ENCODE measurements around the gene TMEM123.
"Not testable (repeated sequence)": the region's sequence is repeated elsewhere in the genome, so short reads cannot be mapped to it uniquely, and the experiment has no call there.

Gene TMEM123

DNA sequence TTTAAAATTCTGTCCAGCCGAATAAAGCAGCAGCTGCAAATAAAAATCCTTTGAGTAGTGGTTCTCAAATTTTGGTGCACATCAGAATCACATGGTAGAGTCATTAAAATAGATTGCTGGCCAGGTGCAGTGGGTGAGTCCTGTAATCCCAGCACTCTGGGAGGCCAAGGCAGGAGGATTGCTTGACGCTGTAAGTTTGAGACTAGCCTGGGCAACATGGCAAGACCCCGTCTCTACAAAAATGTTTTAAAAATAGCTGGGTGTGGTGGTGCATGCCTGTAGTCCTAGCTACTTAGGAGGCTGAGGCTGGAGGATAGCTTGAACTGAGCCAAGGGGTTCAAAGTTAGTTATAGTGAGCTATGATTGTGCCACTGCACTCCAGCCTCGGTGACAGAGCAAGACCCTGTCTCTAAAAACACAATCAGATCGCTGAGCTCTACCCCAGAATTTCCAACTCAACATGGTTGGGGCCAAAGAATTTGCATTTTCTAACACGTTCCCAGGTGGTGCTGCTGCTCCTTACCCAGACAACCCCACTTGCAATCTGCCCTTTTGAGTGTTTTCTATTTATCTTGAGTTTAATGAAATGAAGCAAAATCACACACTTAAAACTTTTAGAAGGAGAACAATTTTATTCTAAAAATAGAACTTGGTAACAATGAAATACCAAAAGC, 56.7 kb downstream of the TMEM123 start:
- no peak for DNase-seq (ENCODE audit: low read depth)

DNA sequence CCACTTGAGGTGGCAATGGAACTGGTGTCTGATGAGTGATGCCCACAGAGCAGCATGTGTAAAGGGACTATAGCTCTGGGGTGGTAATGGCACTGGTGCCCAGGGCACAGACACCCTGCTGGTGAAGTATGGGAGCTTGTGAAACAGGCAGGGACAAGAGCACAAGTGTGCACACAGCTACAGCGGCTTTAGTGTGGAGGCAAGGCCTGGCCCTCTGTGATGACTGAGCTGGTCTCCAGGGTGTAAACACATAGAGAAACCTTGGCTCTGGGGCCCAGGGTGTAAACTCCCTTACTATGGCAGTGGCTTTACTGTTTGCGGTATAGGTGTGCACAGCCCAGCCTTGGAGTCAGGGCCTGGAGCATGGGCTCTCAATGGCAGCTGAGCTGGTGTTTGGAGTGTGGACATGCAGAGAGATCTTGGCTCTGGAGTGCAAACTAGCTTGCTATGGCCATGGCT, 59.3 kb downstream of the TMEM123 start:
- DNase-seq (ENCODE audit: low read depth) = no peak

DNA sequence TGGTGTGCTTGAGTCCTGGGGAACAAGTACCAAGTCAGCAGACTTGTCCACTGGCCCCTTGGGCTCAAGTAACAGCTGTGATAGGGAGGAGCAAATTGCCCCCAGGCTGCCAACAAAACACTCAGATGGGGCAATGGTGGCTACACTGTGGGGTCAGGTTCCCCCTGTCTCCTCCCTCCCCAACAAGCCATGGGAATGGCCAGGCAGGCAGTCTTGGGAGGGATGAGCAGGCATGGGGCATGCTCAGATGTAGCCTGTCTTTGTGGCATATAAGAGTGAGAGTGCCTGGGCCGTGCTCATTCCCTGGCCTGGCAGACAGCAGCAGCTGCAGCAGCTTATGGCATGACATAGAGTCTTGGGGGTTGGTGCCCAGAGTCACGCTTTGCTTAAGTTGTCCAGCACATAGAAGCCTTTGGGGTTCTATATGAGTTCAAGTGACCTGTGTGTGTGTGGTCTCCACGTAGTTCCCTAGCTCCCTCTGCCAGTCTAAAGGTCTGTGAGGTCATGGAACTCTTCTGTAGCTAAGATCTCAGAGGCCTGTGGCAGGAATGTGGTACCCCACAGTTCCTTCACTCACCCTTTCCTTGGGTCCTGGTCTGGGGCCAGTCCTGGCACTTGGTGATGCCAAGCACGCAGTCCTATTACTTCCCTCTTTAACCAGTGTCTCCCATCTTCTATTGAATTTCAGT, 60.9 kb downstream of the TMEM123 start:
- DNase-seq (ENCODE audit: low read depth) = no peak

DNA sequence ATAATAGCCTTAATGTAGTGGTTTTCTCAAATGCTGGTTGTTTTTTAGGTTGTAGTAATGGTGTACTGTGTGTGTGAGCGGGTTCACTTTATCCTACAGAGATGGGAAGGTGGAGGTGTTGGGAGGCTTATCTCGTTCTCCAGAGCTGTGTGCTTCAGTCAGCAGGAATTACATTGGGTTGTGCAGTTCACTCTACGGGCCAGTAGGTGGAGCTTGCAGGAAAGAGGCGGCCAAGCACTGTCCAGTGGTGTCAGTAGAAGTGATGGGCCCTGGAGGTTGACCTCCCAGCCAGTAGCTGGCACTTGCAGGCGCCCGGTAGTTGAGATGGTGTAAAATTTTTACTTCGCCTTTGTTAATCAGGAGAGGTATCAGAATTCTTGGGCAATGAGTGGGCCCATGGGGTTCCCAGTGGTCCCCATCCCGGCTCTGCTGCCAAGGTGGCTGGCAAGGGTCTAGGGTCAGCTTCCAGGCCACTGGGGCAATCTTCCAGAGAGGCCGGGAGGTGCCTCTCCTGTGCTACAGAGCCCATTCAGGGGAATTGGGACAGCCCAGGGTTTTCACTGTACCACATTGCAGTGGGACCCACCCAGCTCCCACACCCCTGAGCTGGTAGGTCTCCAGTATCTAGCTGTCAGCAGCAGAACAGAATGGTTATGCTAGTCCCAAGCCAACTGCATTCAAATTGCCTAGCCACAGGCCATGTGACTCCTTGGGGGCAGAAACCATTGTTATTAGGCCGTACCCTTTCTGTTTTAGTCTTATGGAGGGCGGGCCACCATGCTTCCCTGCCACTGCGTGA, 61.7 kb downstream of the TMEM123 start:
- peak; percentile 31 for DNase-seq (ENCODE audit: low read depth)

DNA sequence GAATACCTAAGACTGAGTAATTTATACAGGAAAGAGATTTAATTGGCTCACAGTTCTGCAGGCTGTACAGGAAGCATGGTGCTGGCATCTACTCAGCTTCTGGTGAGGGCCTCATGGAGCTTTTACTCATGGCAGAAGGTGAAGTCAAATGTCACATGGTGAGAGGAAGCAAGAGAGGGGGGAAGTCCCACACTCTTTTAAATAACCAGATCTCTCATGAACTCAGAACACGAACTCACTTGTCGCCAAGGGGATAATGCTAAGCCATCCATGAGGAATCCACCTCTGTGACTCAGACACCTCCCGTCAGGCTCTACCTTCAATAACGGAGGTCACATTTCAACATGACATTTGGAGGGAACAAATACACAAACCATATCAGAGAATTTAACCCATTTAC, 63.3 kb downstream of the TMEM123 start:
- no peak for DNase-seq (ENCODE audit: low read depth)

DNA sequence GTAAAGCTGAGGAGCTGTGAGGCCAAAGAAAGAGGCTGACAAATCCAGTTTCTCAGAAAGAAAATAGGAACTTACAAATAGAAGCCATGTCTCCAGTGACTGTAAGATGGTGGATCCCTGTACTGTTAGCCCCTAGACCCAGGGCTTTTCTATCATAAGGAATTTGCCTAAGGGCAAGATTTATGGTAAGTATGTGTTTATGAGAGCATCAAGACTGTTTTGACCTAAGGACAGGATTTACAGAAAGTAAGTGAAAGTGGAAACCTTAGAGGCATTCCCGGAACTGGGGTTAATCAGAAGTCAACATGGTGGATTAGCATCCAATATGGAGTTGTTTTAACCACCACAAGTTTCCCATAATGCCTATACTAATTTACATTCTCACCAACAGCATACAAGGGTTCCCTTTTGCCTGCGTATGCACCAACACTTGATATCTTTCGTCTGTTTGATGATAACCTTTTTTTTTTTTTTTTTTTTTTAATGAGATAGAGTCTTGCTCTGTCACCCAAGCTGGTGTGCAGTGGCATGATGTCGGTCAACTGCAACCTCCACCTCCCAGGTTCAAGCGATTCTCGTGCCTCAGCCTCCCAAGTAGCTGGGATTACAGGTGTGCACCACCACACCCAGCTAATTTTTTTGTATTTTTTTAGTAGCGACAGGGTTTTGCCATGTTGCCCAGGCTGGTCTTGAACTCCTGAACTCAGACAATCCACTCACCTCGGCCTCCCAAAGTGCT, 65.4 kb downstream of the TMEM123 start:
- DNase-seq (ENCODE audit: low read depth) = no peak

DNA sequence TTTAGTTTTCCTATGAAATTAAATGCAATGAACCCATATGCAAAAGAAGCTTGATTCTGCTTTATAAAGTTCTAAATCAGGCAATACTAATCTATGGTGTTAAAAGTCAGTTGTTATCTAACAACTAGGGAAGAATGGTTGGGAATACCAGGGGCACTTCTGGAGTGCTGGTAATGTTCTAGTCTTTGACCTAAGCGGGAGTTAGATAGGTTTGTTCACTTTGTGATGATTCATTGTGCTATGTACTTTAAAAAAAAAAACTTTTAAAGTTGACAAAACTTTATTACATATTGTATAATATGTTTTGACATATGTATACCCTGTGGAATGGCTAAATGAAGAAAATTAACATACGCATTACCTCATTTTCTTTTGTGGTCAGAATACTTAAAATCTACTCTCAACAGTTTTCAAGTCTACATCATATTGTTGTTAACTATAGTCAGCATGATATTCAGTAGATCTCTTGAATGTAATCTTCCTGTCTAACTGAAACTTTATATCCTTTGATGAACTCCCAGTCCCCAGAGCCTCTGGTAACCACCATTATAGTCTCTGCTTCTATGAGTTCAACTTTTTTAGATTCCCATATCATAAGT, 66.3 kb downstream of the TMEM123 start:
- DNase-seq (ENCODE audit: low read depth) = no peak

DNA sequence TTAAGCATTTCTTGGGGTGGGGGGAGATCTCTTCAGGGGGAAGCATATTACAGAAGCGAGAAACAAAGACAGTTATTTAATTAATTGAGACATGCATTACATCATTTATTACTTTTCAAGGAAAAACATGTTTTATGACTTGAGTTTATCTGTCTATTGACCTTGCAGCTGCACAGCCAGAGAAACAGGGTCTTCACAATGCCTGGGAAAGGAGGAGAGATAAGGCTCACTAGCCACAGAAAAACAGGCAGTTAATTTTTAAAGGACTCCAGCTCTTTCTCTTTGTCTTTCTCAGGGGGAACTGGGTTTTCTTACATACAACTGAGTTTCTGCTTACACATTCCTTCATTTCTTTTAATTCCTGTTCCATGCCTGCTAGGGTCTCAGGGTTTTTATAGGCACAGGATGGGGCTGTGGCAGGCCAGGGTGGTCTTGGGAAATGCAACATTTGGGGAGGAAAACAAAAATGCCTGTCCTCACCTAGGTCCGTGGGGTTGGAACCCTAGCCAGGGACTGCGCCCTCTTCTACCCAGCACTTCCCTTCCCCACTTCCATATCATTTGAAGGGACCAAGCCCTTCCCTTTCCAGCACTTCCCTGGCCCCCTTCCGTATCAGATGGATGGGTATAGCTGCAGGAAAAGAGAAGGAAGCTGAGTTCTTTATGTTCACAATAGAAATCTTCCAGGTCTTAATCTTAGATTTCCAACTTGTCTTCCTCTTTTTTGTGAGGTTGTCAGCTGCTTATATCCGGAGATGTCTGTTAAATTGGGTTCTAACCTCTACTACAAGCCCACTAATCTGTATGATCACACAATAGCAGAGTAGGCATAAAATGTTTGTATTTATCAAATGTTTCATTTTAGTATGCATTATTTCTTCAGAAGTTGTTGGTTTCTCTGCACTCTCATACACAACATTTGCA, 67.2 kb downstream of the TMEM123 start:
- no peak for DNase-seq (ENCODE audit: low read depth)

DNA sequence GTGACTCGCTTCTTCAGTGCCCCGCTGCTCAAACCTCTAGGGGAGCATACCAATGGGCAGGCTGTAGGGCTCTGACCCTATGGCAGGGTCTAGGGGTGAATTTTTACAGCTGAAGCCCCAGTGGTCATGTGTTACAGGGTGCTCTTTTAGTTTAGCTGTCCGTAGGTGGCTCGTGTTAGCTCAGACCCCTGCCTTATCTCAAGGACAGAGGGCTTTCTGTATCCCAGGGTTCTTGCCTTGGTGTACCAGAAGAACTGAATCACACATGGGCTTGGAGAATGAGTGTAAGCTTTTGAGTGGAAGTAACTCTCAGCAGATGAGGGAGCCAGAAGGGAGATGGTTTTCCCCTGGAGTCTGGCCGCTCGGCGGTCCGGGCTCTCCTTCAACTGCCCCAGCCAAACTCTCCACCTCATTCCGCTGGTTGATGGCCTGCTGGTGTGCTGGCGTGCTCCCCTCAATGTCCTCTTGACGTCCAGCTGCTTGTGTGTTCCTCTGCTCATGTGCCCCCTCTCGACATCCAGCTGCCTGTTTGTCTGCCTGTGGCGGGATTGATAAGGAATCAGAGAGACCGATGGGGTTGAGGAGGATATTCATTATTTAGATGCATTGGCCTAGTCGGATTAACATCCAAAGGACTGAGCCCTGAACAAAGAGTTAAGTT, 68.0 kb downstream of the TMEM123 start:
- peak; percentile 48 for DNase-seq (ENCODE audit: low read depth)

DNA sequence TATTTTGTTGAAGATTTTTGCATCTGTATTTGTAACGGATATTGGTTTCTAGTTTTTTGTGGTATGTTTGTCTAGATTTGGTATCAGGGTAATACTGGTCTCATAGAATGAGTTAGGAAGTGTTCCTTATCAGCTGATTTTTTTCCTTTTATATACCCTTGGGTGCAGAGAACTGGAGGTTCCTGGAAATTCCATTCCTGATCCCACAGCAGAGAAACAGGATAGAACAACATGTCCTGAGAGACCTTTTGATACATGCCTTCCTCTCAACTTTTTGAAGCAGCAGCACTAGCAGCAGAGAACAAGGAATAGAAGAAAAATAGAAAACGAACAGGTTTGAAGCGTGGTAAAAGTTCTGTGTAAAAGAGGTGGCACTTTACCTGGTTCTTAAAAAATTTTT, 68.7 kb downstream of the TMEM123 start:
- DNase-seq (ENCODE audit: low read depth) = no peak

DNA sequence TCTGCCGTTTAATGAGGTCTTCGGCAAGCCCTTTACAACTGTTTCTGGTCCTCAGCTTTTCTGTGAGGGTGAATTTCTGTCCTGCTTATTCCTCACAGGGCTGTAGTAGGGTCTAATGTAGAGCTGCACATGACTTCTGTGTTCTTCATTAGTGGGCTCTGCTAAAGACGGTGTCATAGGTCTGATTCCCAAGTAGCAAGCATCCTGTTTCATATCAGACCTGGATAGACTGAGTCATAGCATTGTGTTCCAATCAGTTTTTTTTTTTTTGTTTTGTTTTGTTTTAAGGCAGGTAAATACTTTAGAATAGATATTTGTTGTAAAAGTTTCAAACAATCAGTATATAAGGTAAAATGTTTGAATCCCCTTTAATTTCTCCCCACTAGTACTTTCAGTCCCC, 70.2 kb downstream of the TMEM123 start:
- no peak for DNase-seq (ENCODE audit: low read depth)

DNA sequence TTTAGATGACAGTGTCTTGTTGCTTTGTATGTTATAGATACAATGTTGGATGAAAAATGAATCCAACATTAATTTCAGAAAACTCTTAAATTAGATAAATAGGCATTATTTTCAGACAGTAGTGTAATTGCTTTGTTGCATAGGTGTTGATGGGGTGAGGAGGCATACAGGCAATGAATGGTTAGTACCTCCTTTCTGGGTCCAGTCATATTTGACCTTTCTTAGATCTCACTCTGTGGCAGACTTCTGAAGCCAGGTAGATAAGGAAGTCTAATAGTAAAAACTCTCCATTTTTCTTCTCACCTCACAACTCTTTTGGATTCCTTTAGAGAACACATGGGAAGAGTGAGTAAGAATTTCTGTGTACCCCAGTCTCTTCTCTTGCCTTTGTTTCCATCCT, 73.7 kb downstream of the TMEM123 start:
- no peak for DNase-seq (ENCODE audit: low read depth)

DNA sequence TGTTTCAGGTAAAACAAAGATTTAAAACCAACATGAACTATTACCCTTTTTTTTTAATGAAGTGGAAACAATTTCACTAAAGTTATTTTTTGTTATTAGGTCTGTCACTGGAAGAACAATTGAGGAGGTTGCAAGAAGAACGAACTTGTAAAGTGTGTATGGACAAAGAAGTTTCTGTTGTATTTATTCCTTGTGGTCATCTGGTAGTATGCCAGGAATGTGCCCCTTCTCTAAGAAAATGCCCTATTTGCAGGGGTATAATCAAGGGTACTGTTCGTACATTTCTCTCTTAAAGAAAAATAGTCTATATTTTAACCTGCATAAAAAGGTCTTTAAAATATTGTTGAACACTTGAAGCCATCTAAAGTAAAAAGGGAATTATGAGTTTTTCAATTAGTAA, 74.7 kb downstream of the TMEM123 start:
- DNase-seq (ENCODE audit: low read depth) = no peak

DNA sequence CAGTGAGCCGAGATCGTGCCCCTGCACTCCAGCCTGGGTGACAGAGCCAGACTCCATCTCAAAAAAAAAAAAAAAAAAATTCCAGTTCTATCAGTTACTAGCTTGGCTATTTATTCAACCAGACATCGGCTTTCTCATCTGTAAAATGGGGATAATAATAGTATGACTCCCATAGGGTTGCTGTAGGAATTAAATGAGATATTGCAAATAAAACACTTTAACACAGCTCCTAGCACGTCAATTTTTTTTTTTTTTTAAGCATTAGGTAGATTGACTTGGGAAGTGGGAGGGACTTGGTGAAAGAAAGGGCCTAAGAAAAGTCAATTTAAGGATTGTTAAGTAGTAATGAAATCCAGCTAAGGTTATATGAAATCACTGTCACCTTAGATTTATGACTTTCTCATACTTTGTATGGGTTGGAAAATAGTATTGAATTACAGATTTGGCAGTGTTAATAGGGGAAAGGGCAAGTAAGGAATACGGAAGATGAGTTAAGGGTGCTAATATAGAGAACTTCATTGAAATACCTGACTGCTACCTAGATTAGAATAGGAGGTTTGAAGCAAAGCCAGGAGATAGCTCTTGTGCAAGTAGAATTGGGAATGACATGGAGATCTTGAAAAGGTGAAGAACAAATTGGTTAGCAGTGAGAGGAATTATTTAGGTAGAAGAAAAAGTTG, 76.7 kb downstream of the TMEM123 start:
- no peak for DNase-seq (ENCODE audit: low read depth)

DNA sequence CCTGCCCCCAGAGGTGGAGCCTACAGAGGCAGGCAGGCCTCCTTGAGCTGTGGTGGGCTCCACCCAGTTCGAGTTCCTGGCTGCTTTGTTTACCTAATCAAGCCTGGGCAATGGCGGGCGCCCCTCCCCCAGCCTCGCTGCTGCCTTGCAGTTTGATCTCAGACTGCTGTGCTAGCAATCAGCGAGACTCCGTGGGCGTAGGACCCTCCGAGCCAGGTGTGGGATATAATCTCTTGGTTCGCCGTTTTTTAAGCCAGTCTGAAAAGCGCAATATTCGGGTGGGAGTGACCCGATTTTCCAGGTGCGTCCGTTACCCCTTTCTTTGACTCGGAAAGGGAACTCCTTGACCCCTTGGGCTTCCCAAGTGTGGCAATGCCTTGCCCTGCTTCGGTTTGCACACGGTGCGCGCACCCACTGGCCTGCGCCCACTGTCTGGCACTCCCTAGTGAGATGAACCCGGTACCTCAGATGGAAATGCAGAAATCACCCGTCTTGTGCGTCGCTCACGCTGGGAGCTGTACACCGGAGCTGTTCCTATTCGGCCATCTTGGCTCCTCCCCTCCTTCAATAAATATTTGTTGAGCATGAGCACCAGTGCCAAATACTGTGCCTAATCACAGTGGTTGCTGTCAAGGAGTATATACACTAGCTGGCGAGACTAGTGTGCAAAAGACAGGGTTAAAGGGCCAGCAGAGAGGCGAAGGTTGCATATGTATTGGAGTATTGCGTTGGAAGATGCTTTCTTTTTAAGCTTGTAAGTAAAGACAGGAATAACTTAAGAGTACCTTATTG, 77.7 kb downstream of the TMEM123 start:
- not testable (repeated sequence) for DNase-seq (ENCODE audit: low read depth)

DNA sequence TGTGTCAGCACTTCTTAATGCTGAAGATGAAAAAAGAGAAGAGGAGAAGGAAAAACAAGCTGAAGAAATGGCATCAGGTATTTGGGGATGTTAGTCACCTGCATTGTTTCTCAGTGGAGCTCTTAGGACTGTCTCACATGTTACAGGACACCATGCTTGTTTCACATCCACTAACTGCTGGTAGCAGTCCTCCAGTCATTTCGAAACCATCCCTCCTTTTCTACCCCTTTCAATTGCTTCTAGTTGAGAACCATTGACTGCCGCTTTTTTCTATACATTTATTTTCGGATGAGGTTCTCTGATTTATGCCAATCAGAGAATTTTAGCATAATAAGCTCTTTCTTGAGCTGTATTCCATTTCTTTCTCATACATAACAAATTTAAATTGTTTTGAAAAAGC, 84.1 kb downstream of the TMEM123 start:
- no peak for DNase-seq (ENCODE audit: low read depth)

DNA sequence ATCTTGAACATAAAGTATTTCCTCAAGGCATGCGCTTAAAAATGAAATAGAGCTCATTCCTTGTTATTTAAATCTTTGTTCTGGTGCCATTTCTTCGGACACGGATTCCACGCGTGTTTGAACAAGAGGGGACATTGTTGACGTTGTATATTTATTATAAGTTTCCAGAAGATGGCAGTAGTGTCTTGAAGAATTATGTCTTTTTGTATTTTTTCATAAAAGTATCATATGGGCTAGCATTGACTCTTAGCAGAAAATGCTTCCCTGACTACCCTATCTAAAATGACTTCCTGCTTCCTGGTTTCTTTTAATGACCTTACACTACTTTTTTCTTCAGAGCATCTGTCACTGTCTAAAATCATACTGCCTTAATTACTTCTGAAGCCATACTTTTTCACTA, 85.2 kb downstream of the TMEM123 start:
- DNase-seq (ENCODE audit: low read depth) = peak; percentile 27

DNA sequence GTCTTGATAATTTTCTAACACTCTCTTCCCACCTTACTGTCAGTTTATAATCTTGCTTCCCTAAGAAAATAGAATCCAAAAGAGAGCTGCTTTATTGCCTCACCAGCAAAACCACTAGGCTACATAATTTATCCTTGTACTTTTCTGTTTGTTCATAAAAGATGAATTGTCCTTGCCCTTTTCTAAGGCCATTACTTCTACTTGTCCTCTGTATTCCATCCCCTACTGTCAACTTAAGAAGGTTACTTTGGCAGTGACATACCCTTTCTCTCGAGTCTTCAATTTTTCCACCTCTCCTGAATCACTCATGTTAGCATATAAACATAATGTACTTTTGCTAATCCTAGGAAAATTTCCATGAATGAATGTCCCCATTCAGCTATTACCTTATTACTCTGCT, 87.6 kb downstream of the TMEM123 start:
- DNase-seq (ENCODE audit: low read depth) = no peak

Measured in CMK (cell line).